ENCODE data around the gene ST8SIA5.

- no peak for TF ChIP-seq CTCF (IDR thresholded peaks at IDR 0.05; ENCODE audit: insufficient read depth, low read length)
- TF ChIP-seq POLR2AphosphoS5 (IDR thresholded peaks at IDR 0.05; ENCODE audit: low read depth) = no peak
- TF ChIP-seq GABPA (IDR thresholded peaks at IDR 0.05; ENCODE audit: low read depth) = no peak
- no peak for TF ChIP-seq SPI1 (IDR thresholded peaks at IDR 0.05; ENCODE audit: borderline replicate concordance, low read depth)
These were observed 88.7 kb downstream of the ST8SIA5 start for GRCh38 chr18:46668135-46668534.

Data from HL-60 (cell line).